CD4-positive, alpha-beta memory T cell (primary cell): ENCODE data around the gene SLC35E4. TPM values are rescaled to one million over a fixed set of nuclear protein-coding genes. Genes with fewer than 3 reads are reported as not detected.

Experiments used
- CTCF ChIA-PET: fragments of 350-600 bp; sonication (Branson Sonifier 250); formaldehyde crosslinking; loops from one replicate; lab custom pipeline; 2021; ENCODE audit warnings: inconsistent platforms; ENCODE audit not compliant: partially characterized antibody; lab: Charles Lee
- POLR2A ChIA-PET: fragments of 350-600 bp; sonication (Branson Sonifier 250); formaldehyde crosslinking; loops from one replicate; lab custom pipeline; 2021; ENCODE audit not compliant: partially characterized antibody; lab: Charles Lee
- DNase-seq, 5 donors: peaks; one replicate each; pipeline versions ENCODE4 v3.0.0 to v3.0.0-alpha.2; 2020 to 2022; ENCODE audit warnings: mixed read lengths in 1 of 5
- H3K27ac ChIP-seq: one replicate; pipeline ENCODE4 v1.7.0; 2013; ENCODE audit warnings: low read depth, low read length
- H3K27me3 ChIP-seq: 2 replicates; pipeline ENCODE4 v1.7.0; 2013; ENCODE audit warnings: mild to moderate bottlenecking, low read length, moderate library complexity; ENCODE audit not compliant: insufficient read depth
- H3K36me3 ChIP-seq: 2 replicates; pipeline ENCODE4 v1.7.0; 2013; ENCODE audit warnings: mild to moderate bottlenecking, low read length, moderate library complexity; ENCODE audit not compliant: insufficient read depth
- H3K4me1 ChIP-seq: 2 replicates; pipeline ENCODE4 v1.7.0; 2013; ENCODE audit warnings: mild to moderate bottlenecking, low read length, moderate library complexity; ENCODE audit not compliant: insufficient read depth
- H3K4me3 ChIP-seq, 2 donors: one replicate each; pipeline ENCODE4 v1.7.0; 2013; ENCODE audit warnings: low read length in 2 of 2, mild to moderate bottlenecking in 1 of 2
- H3K9me3 ChIP-seq, 2 donors: one replicate each; pipeline ENCODE4 v1.7.0; 2013; ENCODE audit warnings: low read length in 2 of 2, control low read depth in 1 of 2; ENCODE audit not compliant: control insufficient read depth in 1 of 2
- H3K27ac Mint-ChIP-seq, 7 donors: one replicate each; pipeline ENCODE4 v1.8.0; 2020 to 2021; ENCODE audit warnings: mixed read lengths in 7 of 7, mild to moderate bottlenecking in 6 of 7, inconsistent platforms in 3 of 7, moderate library complexity in 3 of 7
- H3K27me3 Mint-ChIP-seq, 2 donors: one replicate each; pipeline ENCODE4 v1.8.0; 2020 to 2021; ENCODE audit warnings: mixed read lengths in 2 of 2
- H3K36me3 Mint-ChIP-seq, 2 donors: one replicate each; pipeline ENCODE4 v1.8.0; 2020 to 2021; ENCODE audit warnings: mixed read lengths in 2 of 2, inconsistent platforms in 1 of 2, mild to moderate bottlenecking in 1 of 2
- H3K4me1 Mint-ChIP-seq, 4 donors: one replicate each; pipeline ENCODE4 v1.8.0; 2020 to 2021; ENCODE audit warnings: mixed read lengths in 4 of 4, mild to moderate bottlenecking in 1 of 4
- H3K4me3 Mint-ChIP-seq, 8 donors: one replicate each; pipeline ENCODE4 v1.8.0; 2020 to 2021; ENCODE audit warnings: mixed read lengths in 8 of 8, mild to moderate bottlenecking in 7 of 8, moderate library complexity in 6 of 8, inconsistent platforms in 3 of 8
- H3K9me3 Mint-ChIP-seq, 8 donors: one replicate each; pipeline ENCODE4 v1.8.0; 2020 to 2021; ENCODE audit warnings: mixed read lengths in 8 of 8, mild to moderate bottlenecking in 5 of 8, inconsistent platforms in 3 of 8, moderate library complexity in 1 of 8
- intact Hi-C: fragments of 100-400 bp; cut with micrococcal nuclease; formaldehyde crosslinking; loops from one replicate; pipeline ENCODE4 v1.15.1; 2023
- polyA plus RNA-seq, 2 donors: library from polyadenylated mRNA; unstranded; fragments of 300-500 nt; fragmentation: Illumina TruSeq; gene quantifications; one replicate each; pipeline ENCODE4 v1.2.3, GENCODE V29; 2021
- total RNA-seq, 2 experiments: library from RNA; stranded (reverse); gene quantifications; one replicate each; pipeline ENCODE4 v1.2.3, GENCODE V29; 2021

Gene SLC35E4
- total and polyA plus RNA-seq, 4 experiments from 2014 or later, result 0.61 to 3.0 (median 2.0) TPM

DNA sequence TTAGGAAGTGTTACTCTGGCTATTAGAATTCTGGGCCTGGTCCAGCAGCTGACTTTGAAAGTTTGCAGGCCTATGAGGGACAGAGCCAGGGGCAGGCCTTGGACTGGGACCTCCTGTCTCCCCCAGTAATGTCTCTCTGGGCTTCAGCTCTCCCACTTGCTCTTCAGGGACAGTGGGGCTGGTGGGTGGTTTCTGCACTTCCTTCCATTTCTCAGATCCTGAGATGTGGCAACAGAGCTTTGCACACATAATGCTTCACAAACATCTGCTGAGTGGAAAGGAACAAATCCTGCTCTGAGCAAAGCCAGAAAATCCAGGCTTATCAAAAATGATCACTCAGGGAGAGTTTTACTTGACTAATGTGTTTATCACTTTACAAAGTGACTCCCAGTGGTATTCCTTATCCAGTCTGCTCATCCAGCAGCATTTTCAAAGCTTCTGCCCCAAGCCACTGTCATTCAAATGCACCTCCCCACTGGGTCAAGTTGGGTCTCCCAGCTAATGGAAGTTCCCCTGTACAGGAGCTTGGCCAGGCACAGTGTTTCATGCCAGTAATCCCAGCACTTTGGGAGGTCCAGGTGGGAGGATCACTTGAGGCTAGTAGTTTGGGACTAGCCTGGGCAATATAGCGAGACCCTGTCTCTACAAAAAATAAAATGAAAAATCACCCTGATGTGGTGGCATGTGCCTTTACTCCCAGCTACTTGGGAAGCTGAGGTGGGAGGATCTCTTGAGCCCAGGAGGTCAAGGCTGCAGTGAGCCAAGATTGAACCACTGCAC is 45.6 kb downstream of the SLC35E4 start:
- no peaks in the 10 kb centered on the region for H3K36me3 ChIP-seq
- no peak overlapping the region for H3K4me3 ChIP-seq
- H3K9me3 ChIP-seq, result no peaks in the 10 kb centered on the region
- intact Hi-C loops, result no loop called here
- CTCF ChIA-PET, result interaction anchor here (0.8 to 1.1 kb wide), 3 partner anchors 15 to 172 kb away, joined by 3 read pairs; no protein-coding TSS in a partner anchor
- peaks cover 4 to 13% of the 10 kb centered on the region in 2 donors for H3K27me3 Mint-ChIP-seq
- POLR2A ChIA-PET, result no interaction called here
- no peak overlapping the region for H3K4me3 Mint-ChIP-seq
- peak overlapping the region in 1 of 7 donors; percentile 42 for H3K27ac Mint-ChIP-seq
- peaks cover 0 to 2% (median 0%) of the 10 kb centered on the region in 4 donors for H3K4me1 Mint-ChIP-seq
- no peaks in the 10 kb centered on the region for H3K4me1 ChIP-seq
- H3K36me3 Mint-ChIP-seq, result no peaks in the 10 kb centered on the region
- H3K27me3 ChIP-seq, result no peaks in the 10 kb centered on the region
- no peak overlapping the region for H3K27ac ChIP-seq
- no peak for DNase-seq
- H3K9me3 Mint-ChIP-seq, result no peaks in the 10 kb centered on the region

DNA sequence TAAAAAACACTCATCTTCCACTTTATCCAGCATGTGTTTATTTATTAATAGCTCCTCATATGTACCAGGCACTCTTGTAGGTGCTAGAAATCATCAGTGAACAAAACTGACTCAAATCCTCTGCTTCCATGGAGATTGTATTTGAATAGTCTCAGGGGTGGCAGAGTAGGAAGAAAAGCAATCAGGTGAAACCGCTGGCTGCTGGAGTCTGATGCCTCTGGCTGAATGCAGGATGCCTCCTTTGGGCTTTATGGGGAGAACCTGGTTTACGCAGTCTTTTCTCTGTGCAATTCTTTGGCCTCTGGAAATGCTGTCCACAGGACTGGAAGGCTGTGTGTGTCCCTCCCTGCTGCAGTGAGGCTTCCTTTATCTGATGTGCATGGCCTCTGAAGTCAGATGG is 46.2 kb downstream of the SLC35E4 start:
- H3K27me3 ChIP-seq, result no peaks in the 10 kb centered on the region
- Mint-ChIP-seq H3K27ac (no peak overlapping the region), H3K27me3 (peaks cover 1 to 11% of the 10 kb centered on the region in 2 donors), H3K4me1 (peaks cover 0 to 2% (median 0%) of the 10 kb centered on the region in 4 donors), H3K4me3 (no peak overlapping the region), H3K36me3 (no peaks in the 10 kb centered on the region), H3K9me3 (no peaks in the 10 kb centered on the region)
- H3K27ac ChIP-seq, result no peak overlapping the region
- H3K4me3 ChIP-seq, result no peak overlapping the region
- POLR2A ChIA-PET, result no interaction called here
- intact Hi-C loops, result no loop called here
- no peak for DNase-seq
- no peaks in the 10 kb centered on the region for H3K9me3 ChIP-seq
- no peaks in the 10 kb centered on the region for H3K36me3 ChIP-seq
- CTCF ChIA-PET, result interaction anchor here (0.8 to 1.1 kb wide), 2 partner anchors 14 to 171 kb away, joined by 3 read pairs; no protein-coding TSS in a partner anchor
- H3K4me1 ChIP-seq, result no peaks in the 10 kb centered on the region

DNA sequence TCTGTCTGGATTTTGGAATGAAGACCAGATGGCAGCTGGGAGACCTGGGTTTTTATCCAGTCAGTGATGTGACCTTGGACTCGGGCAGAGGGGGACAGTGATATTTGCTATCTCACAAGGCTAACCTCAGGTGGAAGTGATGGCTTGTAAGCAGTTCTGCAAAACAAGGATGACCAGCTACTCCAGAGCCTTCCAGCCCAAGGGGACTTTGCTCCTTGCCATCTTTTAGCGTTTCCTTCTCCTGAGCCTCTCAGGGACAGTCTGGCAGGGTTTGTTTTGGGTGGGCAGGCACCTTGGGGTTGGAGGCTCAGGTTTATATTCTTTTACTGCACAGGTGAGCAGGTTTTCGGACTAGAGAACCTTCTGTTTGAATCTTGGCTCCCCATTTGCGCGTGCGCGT is 49.6 kb downstream of the SLC35E4 start:
- CTCF ChIA-PET, result interaction anchor here (1.4 kb wide), 1 partner anchor 50 kb away, joined by 5 read pairs; no protein-coding TSS in a partner anchor
- no peaks in the 10 kb centered on the region for H3K36me3 Mint-ChIP-seq

DNA sequence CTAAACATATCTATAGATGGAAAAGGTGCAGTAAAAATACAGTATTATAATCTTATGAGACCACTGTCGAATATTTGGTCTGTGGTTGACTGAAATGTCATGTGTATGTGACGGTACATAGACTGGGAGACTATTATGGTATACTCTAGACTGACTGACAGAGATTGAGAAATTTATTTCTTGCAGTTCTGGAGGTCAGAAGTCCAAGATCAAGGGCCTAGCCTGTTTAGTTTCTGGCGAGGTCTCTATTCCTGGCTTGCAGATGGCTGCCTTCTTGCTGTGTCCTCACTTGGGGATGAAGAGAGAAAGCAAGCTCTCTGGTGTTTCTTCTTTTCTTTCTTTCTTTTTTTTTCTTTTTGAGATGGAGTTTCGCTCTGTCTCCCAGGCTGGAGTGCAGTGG is 51.8 kb downstream of the SLC35E4 start:
- Mint-ChIP-seq H3K36me3 (no peaks in the 10 kb centered on the region), H3K4me1 (peaks cover 0 to 1% (median 0%) of the 10 kb centered on the region in 4 donors), H3K4me3 (no peak overlapping the region), H3K27me3 (peaks cover 0 to 9% of the 10 kb centered on the region in 2 donors), H3K27ac (no peak overlapping the region), H3K9me3 (no peaks in the 10 kb centered on the region)
- Histone ChIP-seq H3K4me1 (no peaks in the 10 kb centered on the region), H3K4me3 (no peak overlapping the region), H3K36me3 (no peaks in the 10 kb centered on the region), H3K27ac (no peak overlapping the region), H3K9me3 (no peaks in the 10 kb centered on the region), H3K27me3 (no peaks in the 10 kb centered on the region)
- CTCF ChIA-PET, result no interaction called here
- no peak for DNase-seq
- intact Hi-C loops, result no loop called here
- POLR2A ChIA-PET, result no interaction called here

More for the DNA sequence above, 49.6 kb downstream of the SLC35E4 start:
- intact Hi-C loops, result no loop called here
- H3K4me3 Mint-ChIP-seq, result no peak overlapping the region
- no peak overlapping the region for H3K27ac Mint-ChIP-seq
- peaks cover 0 to 9% of the 10 kb centered on the region in 2 donors for H3K27me3 Mint-ChIP-seq
- Histone ChIP-seq H3K4me3 (no peak overlapping the region), H3K4me1 (no peaks in the 10 kb centered on the region), H3K36me3 (no peaks in the 10 kb centered on the region), H3K27me3 (no peaks in the 10 kb centered on the region), H3K27ac (no peak overlapping the region), H3K9me3 (no peaks in the 10 kb centered on the region)
- POLR2A ChIA-PET, result no interaction called here
- peaks cover 0 to 1% (median 0%) of the 10 kb centered on the region in 4 donors for H3K4me1 Mint-ChIP-seq
- no peaks in the 10 kb centered on the region for H3K9me3 Mint-ChIP-seq
- no peak for DNase-seq

DNA sequence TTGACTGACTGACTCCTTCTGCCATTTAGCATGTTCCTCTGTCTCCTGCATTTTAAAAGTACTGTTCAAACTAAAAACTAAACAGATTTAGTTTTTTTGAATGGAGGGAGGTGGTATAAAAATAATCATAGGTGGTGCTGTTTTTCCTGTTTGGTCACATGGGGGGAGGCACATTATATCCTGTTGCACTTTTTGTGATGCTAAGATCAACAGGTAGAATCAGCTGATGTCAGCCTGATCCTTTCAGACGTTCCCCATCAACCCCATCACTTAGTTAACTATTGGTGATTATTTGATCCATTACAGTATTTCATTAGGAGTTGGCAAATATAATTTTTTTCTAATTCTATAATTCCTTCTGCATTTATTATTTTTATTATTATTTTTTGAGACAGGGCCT is 54.0 kb downstream of the SLC35E4 start:
- H3K9me3 Mint-ChIP-seq, result no peaks in the 10 kb centered on the region
- H3K4me1 Mint-ChIP-seq, result peaks cover 6 to 14% (median 9%) of the 10 kb centered on the region in 4 donors

DNA sequence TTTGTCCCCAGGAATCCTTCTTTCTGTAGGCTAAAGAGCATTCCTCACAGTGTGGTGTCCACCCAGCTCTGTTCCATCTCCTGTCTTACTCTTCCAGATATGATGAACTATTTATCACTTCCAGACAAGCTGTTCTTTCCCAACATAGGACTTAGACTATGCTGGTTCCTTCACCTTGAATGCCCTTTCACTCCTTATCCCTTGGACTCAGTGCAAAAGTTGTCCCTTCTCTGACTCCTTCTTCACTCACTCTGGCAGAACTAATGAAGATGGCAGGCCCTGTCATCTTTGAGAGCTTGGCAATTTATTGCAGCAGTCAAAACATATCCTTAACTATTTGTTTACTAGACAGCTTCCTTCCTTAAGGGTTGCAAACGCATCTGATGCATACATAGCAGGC is 55.6 kb downstream of the SLC35E4 start:
- no peak overlapping the region for H3K27ac Mint-ChIP-seq
- no peak for DNase-seq

More for the DNA sequence above, 54.0 kb downstream of the SLC35E4 start:
- CTCF ChIA-PET, result no interaction called here
- POLR2A ChIA-PET, result no interaction called here
- Mint-ChIP-seq H3K27ac (no peak overlapping the region), H3K36me3 (no peaks in the 10 kb centered on the region), H3K27me3 (peaks cover 1 to 11% of the 10 kb centered on the region in 2 donors), H3K4me3 (no peak overlapping the region)
- Histone ChIP-seq H3K36me3 (no peaks in the 10 kb centered on the region), H3K4me3 (no peak overlapping the region), H3K27ac (no peak overlapping the region), H3K9me3 (no peaks in the 10 kb centered on the region), H3K4me1 (peaks cover 5% of the 10 kb centered on the region), H3K27me3 (no peaks in the 10 kb centered on the region)
- intact Hi-C loops, result no loop called here
- DNase-seq, result no peak

DNA sequence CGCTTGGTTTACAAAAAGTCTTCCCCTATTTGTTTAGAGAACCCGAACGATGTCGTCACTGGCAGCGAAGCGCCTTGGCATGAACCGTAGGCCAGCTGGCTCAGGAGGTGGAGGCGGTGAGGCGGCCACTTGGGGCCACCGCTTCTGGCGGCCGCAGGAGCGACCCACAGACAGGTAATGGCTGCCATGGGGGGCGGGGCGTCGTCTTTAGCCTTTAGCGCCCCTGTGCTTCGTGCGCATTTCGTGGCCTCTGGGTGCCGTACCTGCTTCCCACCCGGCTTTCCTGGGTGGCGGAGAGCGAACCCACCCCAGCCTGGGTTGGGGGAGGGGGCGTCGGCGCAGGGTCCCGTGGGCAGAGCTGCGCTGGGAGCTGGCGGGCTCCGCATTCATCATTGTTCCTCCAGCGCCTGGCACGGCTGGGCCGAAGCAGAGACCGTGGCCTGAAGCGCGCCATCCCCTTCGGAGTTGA is 58.6 kb downstream of the SLC35E4 start:
- H3K27ac Mint-ChIP-seq, result peak overlapping the region in 6 of 7 donors; percentile 57 to 93 (median 82)
- peak overlapping the region; percentile 92 to 98 (median 94) for H3K4me3 Mint-ChIP-seq
- no peaks in the 10 kb centered on the region for H3K36me3 Mint-ChIP-seq
- peak overlapping the region in 1 of 2 donors; percentile 69 for H3K4me3 ChIP-seq
- H3K36me3 ChIP-seq, result no peaks in the 10 kb centered on the region
- POLR2A ChIA-PET, result interaction anchor here (0.7 to 1.3 kb wide), 4 partner anchors 26 to 60 kb away, joined by 3 to 4 read pairs (median 4); partner anchors contain the start of gene SLC35E4
- intact Hi-C loops, result loop anchor here (1.0 kb wide), 1 partner anchor 59 kb away; the partner anchor contains the start of gene SLC35E4
- DNase-seq, result peak; percentile 34 to 53 (median 41)
- H3K27me3 ChIP-seq, result no peaks in the 10 kb centered on the region
- H3K4me1 ChIP-seq, result peaks cover 10% of the 10 kb centered on the region
- H3K9me3 ChIP-seq, result no peaks in the 10 kb centered on the region
- CTCF ChIA-PET, result interaction anchor here (2.1 kb wide), 1 partner anchor 59 kb away, joined by 9 read pairs; the partner anchor contains the start of gene SLC35E4
- no peak overlapping the region for H3K27ac ChIP-seq
- no peaks in the 10 kb centered on the region for H3K9me3 Mint-ChIP-seq
- peaks cover 1 to 6% of the 10 kb centered on the region in 2 donors for H3K27me3 Mint-ChIP-seq
- peaks cover 9 to 26% (median 12%) of the 10 kb centered on the region in 4 donors for H3K4me1 Mint-ChIP-seq

More for the DNA sequence above, 55.6 kb downstream of the SLC35E4 start:
- CTCF ChIA-PET, result interaction anchor here (1.4 kb wide), 1 partner anchor 57 kb away, joined by 4 read pairs; no protein-coding TSS in a partner anchor
- Histone ChIP-seq H3K27me3 (no peaks in the 10 kb centered on the region), H3K27ac (no peak overlapping the region), H3K4me3 (no peak overlapping the region), H3K9me3 (no peaks in the 10 kb centered on the region), H3K36me3 (no peaks in the 10 kb centered on the region), H3K4me1 (peaks cover 10% of the 10 kb centered on the region)
- H3K27me3 Mint-ChIP-seq, result peaks cover 1 to 8% of the 10 kb centered on the region in 2 donors
- peaks cover 9 to 26% (median 11%) of the 10 kb centered on the region in 4 donors for H3K4me1 Mint-ChIP-seq
- no peak overlapping the region for H3K4me3 Mint-ChIP-seq
- intact Hi-C loops, result no loop called here
- no peaks in the 10 kb centered on the region for H3K9me3 Mint-ChIP-seq
- H3K36me3 Mint-ChIP-seq, result no peaks in the 10 kb centered on the region
- POLR2A ChIA-PET, result no interaction called here
